22Rv1 (cell line): ENCODE measurements around the gene EMC10.
A peak's percentile ranks its signal among the peaks of the same experiment; 100 is the strongest.

Experiments
- H3K27ac ChIP-seq: fragments of 450-650 bp; 2 replicates; pipeline ENCODE4 v1.5.1; 2017
- ZFX ChIP-seq: fragments of 450-650 bp; IDR thresholded peaks from 2 replicates; pipeline ENCODE4 v1.6.1; 2017; ENCODE audit warnings: antibody characterized with exemption, borderline replicate concordance
- TF ChIP-seq, protein P1 (sequence below): fragments of 450-650 bp; IDR thresholded peaks from 2 replicates; pipeline ENCODE4 v1.5.1; 2017; ENCODE audit warnings: mild to moderate bottlenecking

The EMC10 gene

GRCh38 chr19:50461066-50461875, 15.0 kb upstream of the EMC10 start:
- H3K27ac ChIP-seq = no peak overlapping the region

DNA sequence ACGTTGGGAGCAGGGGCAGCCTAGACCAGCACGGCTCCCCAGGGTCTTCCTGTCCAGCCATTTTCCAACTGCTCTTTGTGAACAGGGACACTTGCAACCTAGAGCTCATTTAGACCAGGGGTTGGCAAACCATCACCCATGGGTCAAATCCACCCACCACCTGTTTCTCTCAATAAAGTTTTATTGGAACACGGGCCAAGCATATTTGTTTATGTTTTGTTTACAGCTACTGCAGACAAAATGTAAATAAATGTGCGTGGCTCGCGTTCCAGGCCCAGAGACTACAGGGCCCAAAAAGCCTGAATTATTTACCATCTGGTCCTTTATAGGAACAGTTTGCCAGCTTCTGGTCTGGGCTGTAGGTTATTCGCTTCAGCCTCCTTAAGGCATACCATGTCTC, 13.3 kb upstream of the EMC10 start:
- no peak for TF ChIP-seq ZFX
- TF ChIP-seq, protein P1, sequence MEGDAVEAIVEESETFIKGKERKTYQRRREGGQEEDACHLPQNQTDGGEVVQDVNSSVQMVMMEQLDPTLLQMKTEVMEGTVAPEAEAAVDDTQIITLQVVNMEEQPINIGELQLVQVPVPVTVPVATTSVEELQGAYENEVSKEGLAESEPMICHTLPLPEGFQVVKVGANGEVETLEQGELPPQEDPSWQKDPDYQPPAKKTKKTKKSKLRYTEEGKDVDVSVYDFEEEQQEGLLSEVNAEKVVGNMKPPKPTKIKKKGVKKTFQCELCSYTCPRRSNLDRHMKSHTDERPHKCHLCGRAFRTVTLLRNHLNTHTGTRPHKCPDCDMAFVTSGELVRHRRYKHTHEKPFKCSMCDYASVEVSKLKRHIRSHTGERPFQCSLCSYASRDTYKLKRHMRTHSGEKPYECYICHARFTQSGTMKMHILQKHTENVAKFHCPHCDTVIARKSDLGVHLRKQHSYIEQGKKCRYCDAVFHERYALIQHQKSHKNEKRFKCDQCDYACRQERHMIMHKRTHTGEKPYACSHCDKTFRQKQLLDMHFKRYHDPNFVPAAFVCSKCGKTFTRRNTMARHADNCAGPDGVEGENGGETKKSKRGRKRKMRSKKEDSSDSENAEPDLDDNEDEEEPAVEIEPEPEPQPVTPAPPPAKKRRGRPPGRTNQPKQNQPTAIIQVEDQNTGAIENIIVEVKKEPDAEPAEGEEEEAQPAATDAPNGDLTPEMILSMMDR = no peak

More at GRCh38 chr19:50461066-50461875, 15.0 kb upstream of the EMC10 start:
- TF ChIP-seq, protein P1 = peak; percentile 93
- no peak for TF ChIP-seq ZFX

DNA sequence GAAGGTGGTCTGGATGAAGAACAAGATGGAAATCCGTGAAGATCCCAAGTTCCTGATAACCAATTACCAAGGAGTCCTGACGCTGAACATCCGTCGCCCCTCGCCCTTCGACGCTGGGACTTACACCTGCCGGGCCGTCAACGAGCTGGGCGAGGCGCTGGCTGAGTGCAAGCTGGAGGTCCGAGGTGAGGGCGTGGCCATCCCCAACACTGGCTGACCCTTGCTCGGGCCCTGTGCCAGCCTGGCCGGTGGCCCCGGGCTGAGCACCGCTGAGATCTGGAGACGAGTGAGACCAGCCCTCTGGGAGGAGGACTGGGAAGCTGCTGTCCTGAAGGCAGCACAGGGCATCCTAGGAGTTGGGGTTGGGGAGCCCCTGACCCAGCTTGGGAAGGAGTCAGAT, 12.0 kb upstream of the EMC10 start:
- H3K27ac ChIP-seq = no peak overlapping the region
- no peak for TF ChIP-seq ZFX
- TF ChIP-seq, protein P1 = no peak

More for the DNA sequence above, 13.3 kb upstream of the EMC10 start:
- no peak overlapping the region for H3K27ac ChIP-seq

DNA sequence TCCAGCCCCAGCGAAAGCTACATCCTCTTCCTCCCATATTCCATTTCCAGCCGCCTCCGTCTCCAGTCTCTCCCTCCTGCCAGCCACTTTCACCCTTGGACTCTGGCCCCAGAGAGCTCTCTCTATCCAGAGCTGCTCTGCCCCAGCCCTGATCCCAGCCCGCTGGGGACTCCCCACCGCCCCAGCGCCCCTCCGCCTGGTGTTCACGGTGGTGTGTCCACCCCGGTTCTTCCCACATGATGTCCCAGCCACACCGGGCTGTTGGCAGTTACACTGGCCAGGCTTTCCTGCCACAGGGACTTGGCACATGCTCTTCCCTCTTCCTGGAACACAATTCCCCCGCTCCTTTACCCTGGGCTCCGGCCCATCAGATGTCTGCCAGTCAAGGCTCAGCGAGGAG, 11.3 kb upstream of the EMC10 start:
- H3K27ac ChIP-seq = no peak overlapping the region
- TF ChIP-seq, protein P1 = no peak
- no peak for TF ChIP-seq ZFX

DNA sequence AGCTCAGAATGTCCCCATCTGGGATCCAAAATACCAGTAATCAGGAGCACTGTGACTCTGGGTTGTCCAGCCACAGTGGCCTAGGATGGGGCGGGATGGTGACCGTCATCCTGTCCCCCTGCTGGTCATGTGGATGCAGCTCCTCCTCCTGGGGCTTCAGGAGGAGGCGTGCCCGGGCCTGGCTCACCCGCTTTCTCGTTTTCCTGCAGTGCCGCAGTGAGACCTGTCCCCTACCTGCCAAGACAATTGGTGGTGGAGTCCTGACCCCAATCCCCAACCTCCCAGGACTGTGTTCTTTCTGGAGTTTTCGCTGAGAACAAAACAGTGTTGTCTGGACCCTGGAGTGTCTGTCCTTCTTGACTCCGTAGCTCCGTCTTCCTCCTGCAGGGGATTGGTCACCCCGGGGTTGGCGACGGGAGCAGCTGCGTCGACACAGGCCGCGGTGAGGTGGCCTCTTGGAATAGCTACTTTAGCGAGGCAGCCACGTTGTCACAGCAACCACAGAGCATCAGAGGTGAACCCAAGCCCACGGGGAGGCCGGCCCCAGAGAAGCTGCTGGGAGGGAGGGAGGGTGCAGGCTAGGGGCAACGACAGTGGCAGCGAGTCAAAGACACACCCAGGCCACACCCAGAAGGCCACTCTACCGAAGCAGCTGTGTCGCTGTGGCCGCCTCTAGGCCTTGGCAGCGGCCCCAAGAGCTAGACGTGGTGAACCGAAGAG, 10.2 kb upstream of the EMC10 start:
- TF ChIP-seq ZFX = no peak
- TF ChIP-seq, protein P1 = peak; percentile 35
- H3K27ac ChIP-seq = no peak overlapping the region

- TF ChIP-seq ZFX = no peak
- TF ChIP-seq, protein P1 = no peak
- H3K27ac ChIP-seq = no peak overlapping the region
Measured at GRCh38 chr19:50466706-50467039, 9.6 kb upstream of the EMC10 start.

DNA sequence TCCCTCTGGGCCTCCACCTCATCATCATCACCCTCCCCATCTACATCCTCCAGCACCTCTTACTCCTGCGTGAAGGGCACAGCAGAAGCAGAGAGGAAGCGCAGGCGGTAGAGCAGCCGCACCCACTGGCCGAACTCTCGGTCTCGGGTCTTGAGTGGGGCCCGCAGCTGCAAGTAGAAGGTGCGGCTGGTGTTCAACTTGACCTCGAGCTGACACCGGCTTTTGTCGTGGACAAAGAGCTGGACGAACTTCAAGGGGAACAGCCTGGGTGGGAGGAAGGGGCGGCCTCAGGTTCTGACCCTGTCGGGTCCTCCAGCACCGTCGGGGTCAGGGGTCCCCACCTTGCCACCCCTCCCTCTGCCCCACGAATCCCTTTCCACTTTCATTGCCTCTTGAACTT, 8.7 kb upstream of the EMC10 start:
- no peak overlapping the region for H3K27ac ChIP-seq
- TF ChIP-seq ZFX = no peak
- TF ChIP-seq, protein P1 = no peak
